C4-2B (cell line): ENCODE measurements around the gene ANO3.

ENCODE experiments used
- H3K27ac ChIP-seq: fragments of 450-650 bp; 2 replicates; pipeline ENCODE4 v1.5.1; 2017
- ZFX ChIP-seq: fragments of 450-650 bp; IDR thresholded peaks from 2 replicates; pipeline ENCODE4 v1.6.1; 2017
- TF ChIP-seq, protein P1 (sequence below): fragments of 450-650 bp; conservative IDR thresholded peaks from 2 replicates; pipeline ENCODE4 v1.5.1; 2017; ENCODE audit warnings: mild to moderate bottlenecking

The ANO3 gene

DNA sequence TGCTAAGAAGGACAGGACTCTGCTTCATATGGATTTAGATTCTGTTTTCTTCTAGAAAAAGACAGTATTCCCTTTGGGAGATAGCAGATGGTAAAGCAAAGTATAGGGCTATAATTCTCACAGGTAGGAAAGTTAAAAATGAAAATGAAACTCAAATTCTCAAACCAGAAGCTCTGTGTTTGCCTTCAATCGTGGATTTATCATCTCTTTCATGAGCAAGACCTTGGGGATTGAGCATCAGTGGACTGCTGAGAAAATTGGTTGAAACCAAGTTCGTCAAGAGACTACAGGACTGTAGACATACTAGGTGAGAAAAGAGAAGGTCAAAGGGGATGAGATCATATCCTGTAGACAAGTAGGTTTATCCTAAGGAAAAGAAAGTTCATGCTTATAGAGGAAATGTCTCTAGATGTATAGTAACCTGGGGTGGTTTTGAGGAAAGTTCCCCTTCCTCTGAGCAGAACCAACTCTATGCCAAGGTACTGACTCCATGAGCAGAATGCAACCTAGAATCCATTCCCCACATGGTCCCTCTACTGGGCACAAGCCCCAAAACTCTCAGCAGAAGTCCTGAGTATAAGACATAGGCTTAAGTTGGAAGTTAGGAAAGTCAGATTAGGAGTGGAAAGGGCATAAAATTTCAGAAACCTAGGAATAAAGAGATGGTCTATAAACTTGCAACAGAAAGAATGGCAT, 343.5 kb downstream of the ANO3 start:
- no peak for TF ChIP-seq ZFX
- TF ChIP-seq, protein P1, sequence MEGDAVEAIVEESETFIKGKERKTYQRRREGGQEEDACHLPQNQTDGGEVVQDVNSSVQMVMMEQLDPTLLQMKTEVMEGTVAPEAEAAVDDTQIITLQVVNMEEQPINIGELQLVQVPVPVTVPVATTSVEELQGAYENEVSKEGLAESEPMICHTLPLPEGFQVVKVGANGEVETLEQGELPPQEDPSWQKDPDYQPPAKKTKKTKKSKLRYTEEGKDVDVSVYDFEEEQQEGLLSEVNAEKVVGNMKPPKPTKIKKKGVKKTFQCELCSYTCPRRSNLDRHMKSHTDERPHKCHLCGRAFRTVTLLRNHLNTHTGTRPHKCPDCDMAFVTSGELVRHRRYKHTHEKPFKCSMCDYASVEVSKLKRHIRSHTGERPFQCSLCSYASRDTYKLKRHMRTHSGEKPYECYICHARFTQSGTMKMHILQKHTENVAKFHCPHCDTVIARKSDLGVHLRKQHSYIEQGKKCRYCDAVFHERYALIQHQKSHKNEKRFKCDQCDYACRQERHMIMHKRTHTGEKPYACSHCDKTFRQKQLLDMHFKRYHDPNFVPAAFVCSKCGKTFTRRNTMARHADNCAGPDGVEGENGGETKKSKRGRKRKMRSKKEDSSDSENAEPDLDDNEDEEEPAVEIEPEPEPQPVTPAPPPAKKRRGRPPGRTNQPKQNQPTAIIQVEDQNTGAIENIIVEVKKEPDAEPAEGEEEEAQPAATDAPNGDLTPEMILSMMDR, result no peak
- no peak overlapping the region for H3K27ac ChIP-seq

DNA sequence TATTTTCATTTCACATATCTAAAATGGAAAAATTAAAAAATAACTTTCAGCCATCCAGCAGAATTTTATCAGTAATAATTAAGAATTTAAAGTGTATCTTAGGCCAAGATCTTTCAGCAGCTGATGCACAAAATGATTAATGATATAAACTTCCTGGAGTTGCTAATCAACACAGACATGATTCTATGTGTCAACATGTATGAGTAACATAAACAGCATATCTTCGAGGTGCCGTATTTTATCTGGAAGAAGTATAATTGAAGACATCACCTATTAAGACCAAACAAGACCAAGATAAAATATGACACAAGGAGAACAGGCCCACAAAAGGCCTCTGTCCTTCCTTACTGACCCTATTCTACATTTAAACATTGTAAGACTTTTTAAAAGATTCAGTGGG, 344.7 kb downstream of the ANO3 start:
- no peak overlapping the region for H3K27ac ChIP-seq
- TF ChIP-seq ZFX, result no peak
- TF ChIP-seq, protein P1, result no peak

DNA sequence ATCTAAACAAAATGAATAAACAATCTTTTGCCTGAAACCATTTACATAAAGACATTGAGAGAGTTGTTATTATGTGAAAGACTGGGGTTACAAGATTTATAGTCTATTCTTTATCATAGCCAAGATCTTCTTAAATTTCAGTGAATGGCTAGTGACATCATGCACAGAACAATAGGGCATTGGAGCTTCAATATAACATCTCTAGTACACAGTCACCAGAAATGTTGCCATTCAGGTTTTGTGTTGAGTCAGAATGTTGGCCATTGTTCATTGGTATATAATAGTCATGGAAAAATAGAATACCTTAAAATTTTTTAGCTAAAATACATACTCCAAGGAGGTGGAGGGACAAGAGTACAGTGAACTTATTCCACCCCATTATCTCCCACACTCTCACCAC, 345.6 kb downstream of the ANO3 start:
- H3K27ac ChIP-seq, result no peak overlapping the region
- TF ChIP-seq, protein P1, result no peak
- TF ChIP-seq ZFX, result no peak

DNA sequence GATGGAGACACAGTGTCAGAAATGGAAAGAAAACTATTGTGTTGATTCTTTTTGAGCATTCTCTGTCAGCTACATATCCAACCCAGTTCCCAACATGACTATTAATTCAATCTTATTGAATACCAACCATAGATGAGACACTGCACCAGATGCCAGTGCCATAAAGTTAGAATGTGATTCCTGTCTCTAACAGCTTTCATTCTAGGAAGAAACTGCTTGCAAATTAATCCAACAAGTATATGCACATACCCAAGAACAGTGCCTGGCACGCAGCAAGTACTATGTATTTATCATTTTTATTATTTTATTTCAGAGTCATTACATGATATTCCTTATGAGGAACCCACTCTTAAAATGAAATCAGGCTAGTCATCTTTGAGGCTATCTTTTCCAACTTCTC, 355.4 kb downstream of the ANO3 start:
- H3K27ac ChIP-seq, result no peak overlapping the region
- TF ChIP-seq, protein P1, result no peak
- TF ChIP-seq ZFX, result no peak

DNA sequence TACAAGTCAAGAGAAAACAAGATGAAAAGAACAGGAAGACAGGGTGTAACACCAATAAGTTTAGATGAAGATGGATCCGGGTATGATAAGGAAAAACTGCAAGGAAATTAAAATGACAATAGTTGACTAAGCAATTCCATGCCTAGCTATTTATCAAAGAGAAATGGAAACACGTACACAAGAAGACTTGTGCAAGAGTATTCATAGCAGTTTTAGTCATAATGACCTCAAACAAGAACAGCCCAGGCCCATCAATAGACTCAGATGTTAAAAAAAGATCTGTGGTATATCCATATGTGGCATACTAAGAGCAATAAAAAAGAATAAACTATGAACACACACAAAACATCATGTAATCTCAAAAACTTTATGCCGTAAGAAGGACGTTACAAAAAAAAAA, 356.8 kb downstream of the ANO3 start:
- no peak for TF ChIP-seq ZFX
- TF ChIP-seq, protein P1, result no peak
- H3K27ac ChIP-seq, result no peak overlapping the region

DNA sequence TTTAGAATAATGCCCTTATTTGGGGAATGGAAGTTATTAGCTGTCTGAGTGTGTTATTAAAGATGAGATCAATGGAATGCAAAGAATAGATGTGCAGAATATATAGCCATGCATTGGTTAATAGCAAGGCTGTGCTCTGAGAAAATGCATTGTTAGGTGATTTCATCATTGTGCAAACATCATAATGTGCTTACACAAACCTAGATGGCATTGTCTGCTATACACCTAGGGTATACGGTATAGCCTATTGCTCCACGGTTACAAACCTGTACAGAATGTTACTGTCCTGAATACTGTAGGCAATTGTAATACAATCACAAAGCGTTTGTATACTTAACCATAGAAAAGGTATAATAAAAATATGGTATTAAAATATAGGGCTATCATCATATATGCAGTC, 364.4 kb downstream of the ANO3 start:
- H3K27ac ChIP-seq, result no peak overlapping the region
- no peak for TF ChIP-seq ZFX
- TF ChIP-seq, protein P1, result no peak

DNA sequence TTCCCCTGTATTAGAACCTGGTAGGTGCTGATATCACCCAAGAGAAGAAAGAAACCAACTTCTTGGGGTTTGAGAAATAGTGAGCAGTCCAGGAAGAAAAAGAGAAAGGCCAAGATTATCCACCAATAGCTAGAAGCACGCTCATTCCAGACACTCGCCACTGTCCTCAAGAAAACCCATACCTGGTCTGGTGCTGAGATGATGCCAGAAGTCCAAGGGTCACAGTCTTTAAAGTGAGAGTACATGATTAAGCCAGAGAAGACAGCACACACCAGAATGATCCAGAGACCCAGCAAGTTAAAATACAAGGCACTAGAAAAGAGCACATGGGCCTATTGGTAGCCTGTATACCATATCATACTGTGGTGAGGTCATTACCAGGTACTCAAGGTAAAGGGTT, 366.3 kb downstream of the ANO3 start:
- no peak overlapping the region for H3K27ac ChIP-seq
- TF ChIP-seq ZFX, result no peak
- TF ChIP-seq, protein P1, result no peak
